BE2C (cell line): Measurements from ENCODE around the gene CRYBA2.

Experiments
- DNase-seq: peaks from one replicate; pipeline ENCODE4 v3.0.0-alpha.2; 2020
- H3K27me3 ChIP-seq: fragments of 250-450 bp; sonication (Bioruptor Pico); 2 replicates; pipeline ENCODE4 v1.5.1; 2020; ENCODE audit warnings: mild to moderate bottlenecking
- H3K36me3 ChIP-seq: fragments of 250-450 bp; sonication (Bioruptor Pico); 2 replicates; pipeline ENCODE4 v1.5.1; 2020; ENCODE audit warnings: mild to moderate bottlenecking
- H3K4me1 ChIP-seq: fragments of 250-450 bp; sonication (Bioruptor Pico); 2 replicates; pipeline ENCODE4 v1.5.1; 2020
- H3K4me3 ChIP-seq: 2 replicates; pipeline ENCODE4 v1.5.1; 2011; ENCODE audit warnings: low read depth, low read length
- H3K9me3 ChIP-seq: fragments of 250-450 bp; sonication (Bioruptor Pico); 2 replicates; pipeline ENCODE4 v1.5.1; 2020
- CTCF ChIP-seq: IDR thresholded peaks from 2 replicates; pipeline ENCODE4 v1.5.1; 2012; ENCODE audit warnings: mild to moderate bottlenecking, low read depth, low read length

The CRYBA2 gene

GRCh38 chr2:219002395-219003266, 9.4 kb upstream of the CRYBA2 start:
- H3K4me3 ChIP-seq, result peak overlapping the region; percentile 76
- TF ChIP-seq CTCF, result peak; percentile 68
- DNase-seq, result peak; percentile 95

GRCh38 chr2:219001577-219002394, 8.6 kb upstream of the CRYBA2 start:
- H3K4me1 ChIP-seq, result peaks cover 43% of the 10 kb centered on the region
- H3K27me3 ChIP-seq, result no peaks in the 10 kb centered on the region
- H3K36me3 ChIP-seq, result no peaks in the 10 kb centered on the region
- no peaks in the 10 kb centered on the region for H3K9me3 ChIP-seq
- peak overlapping the region; percentile 76 for H3K4me3 ChIP-seq
- peak; percentile 86 for DNase-seq
- TF ChIP-seq CTCF, result no peak

More at GRCh38 chr2:219002395-219003266, 9.4 kb upstream of the CRYBA2 start:
- H3K4me1 ChIP-seq, result peaks cover 36% of the 10 kb centered on the region
- H3K36me3 ChIP-seq, result no peaks in the 10 kb centered on the region
- no peaks in the 10 kb centered on the region for H3K27me3 ChIP-seq
- no peaks in the 10 kb centered on the region for H3K9me3 ChIP-seq

GRCh38 chr2:219001100-219001576, 7.9 kb upstream of the CRYBA2 start:
- Histone ChIP-seq H3K36me3 (no peaks in the 10 kb centered on the region), H3K27me3 (no peaks in the 10 kb centered on the region), H3K9me3 (no peaks in the 10 kb centered on the region), H3K4me1 (peaks cover 49% of the 10 kb centered on the region), H3K4me3 (no peak overlapping the region)
- no peak for TF ChIP-seq CTCF
- DNase-seq, result no peak

- Histone ChIP-seq H3K4me1 (peaks cover 53% of the 10 kb centered on the region), H3K9me3 (no peaks in the 10 kb centered on the region), H3K4me3 (peak overlapping the region; percentile 31; the same call in 1 of the 2 replicates), H3K36me3 (no peaks in the 10 kb centered on the region), H3K27me3 (no peaks in the 10 kb centered on the region)
- DNase-seq, result peak; percentile 68
- no peak for TF ChIP-seq CTCF
Measured at GRCh38 chr2:219000569-219000960, 7.3 kb upstream of the CRYBA2 start.

GRCh38 chr2:218999881-219000568, 6.8 kb upstream of the CRYBA2 start:
- peak overlapping the region; percentile 31 for H3K4me3 ChIP-seq
- H3K27me3 ChIP-seq, result no peaks in the 10 kb centered on the region
- DNase-seq, result peak; percentile 98
- no peaks in the 10 kb centered on the region for H3K36me3 ChIP-seq
- H3K4me1 ChIP-seq, result peaks cover 57% of the 10 kb centered on the region
- no peaks in the 10 kb centered on the region for H3K9me3 ChIP-seq
- no peak for TF ChIP-seq CTCF
